C4-2B (cell line): ENCODE measurements around the gene DDX24.

Source experiments
- CTCF ChIP-seq: fragments of 450-650 bp; conservative IDR thresholded peaks from 2 replicates; pipeline ENCODE4 v1.5.1; 2017; ENCODE audit warnings: mild to moderate bottlenecking
- ZFX ChIP-seq: fragments of 450-650 bp; IDR thresholded peaks from 2 replicates; pipeline ENCODE4 v1.6.1; 2017

- TF ChIP-seq CTCF (no peak), ZFX (no peak)
These were observed 19.8 kb upstream of the DDX24 start for GRCh38 chr14:94100847-94101246.
